ENCODE measurements around the gene TMIGD3. TPM values are rescaled to one million over a fixed set of nuclear protein-coding genes. Genes with fewer than 3 reads are reported as not detected.

The TMIGD3 gene
- total RNA-seq, 3 donors from 2014 or later (not counting 1 experiment from before 2014, with no cell fraction given): 1.0 TPM; not detected in 2

GRCh38 chr1:111467865-111468716 is 35.3 kb downstream of the TMIGD3 start:
- TF ChIP-seq, protein P1, sequence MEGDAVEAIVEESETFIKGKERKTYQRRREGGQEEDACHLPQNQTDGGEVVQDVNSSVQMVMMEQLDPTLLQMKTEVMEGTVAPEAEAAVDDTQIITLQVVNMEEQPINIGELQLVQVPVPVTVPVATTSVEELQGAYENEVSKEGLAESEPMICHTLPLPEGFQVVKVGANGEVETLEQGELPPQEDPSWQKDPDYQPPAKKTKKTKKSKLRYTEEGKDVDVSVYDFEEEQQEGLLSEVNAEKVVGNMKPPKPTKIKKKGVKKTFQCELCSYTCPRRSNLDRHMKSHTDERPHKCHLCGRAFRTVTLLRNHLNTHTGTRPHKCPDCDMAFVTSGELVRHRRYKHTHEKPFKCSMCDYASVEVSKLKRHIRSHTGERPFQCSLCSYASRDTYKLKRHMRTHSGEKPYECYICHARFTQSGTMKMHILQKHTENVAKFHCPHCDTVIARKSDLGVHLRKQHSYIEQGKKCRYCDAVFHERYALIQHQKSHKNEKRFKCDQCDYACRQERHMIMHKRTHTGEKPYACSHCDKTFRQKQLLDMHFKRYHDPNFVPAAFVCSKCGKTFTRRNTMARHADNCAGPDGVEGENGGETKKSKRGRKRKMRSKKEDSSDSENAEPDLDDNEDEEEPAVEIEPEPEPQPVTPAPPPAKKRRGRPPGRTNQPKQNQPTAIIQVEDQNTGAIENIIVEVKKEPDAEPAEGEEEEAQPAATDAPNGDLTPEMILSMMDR (IDR thresholded peaks at IDR 0.05): no peak
- H3K27me3 ChIP-seq (ENCODE audit: control insufficient read depth, insufficient read depth, low read length): no peaks in the 10 kb centered on the region
- H3K4me1 Mint-ChIP-seq: peaks cover 0 to 9% of the 10 kb centered on the region in 2 donors
- intact Hi-C loops (cut with micrococcal nuclease): no loop called here
- peaks cover 22% of the 10 kb centered on the region for H3K36me3 ChIP-seq (ENCODE audit: control insufficient read depth, insufficient read depth, low read length)
- no peaks in the 10 kb centered on the region for H3K27me3 Mint-ChIP-seq (ENCODE audit: low read depth in 2 of 2)
- no peak overlapping the region for H3K4me3 Mint-ChIP-seq
- peaks cover 30% of the 10 kb centered on the region for H3K4me1 ChIP-seq (ENCODE audit: control insufficient read depth, insufficient read depth, low read length)
- no peaks in the 10 kb centered on the region for H3K9me3 ChIP-seq (ENCODE audit: control insufficient read depth, insufficient read depth, low read length)
- 92% methylated on average over 2 of the region's 2 CpGs for WGBS (ENCODE audit: insufficient coverage)
- no peak overlapping the region for H3K27ac ChIP-seq (ENCODE audit: low read length)
- ATAC-seq (no peak), DNase-seq (no peak)
- H3K4me3 ChIP-seq (ENCODE audit: low read length): no peak overlapping the region
- peaks cover 4% of the 10 kb centered on the region for H3K36me3 Mint-ChIP-seq
- no peaks in the 10 kb centered on the region for H3K9me3 Mint-ChIP-seq
- no peak overlapping the region for H3K27ac Mint-ChIP-seq

- H3K27me3 ChIP-seq (ENCODE audit: control insufficient read depth, insufficient read depth, low read length): no peaks in the 10 kb centered on the region
- no peak overlapping the region for H3K27ac ChIP-seq (ENCODE audit: low read length)
- H3K4me1 ChIP-seq (ENCODE audit: control insufficient read depth, insufficient read depth, low read length): peaks cover 16% of the 10 kb centered on the region
- H3K4me3 ChIP-seq (ENCODE audit: low read length): no peak overlapping the region
- intact Hi-C loops (cut with micrococcal nuclease): no loop called here
- no CpG with 5 or more reads among the region's 1 CpG for WGBS (ENCODE audit: insufficient coverage)
- Mint-ChIP-seq H3K27me3 (ENCODE audit: low read depth in 2 of 2) (no peaks in the 10 kb centered on the region), H3K4me3 (no peak overlapping the region), H3K4me1 (peaks cover 0 to 9% of the 10 kb centered on the region in 2 donors), H3K27ac (no peak overlapping the region), H3K36me3 (peaks cover 10% of the 10 kb centered on the region), H3K9me3 (no peaks in the 10 kb centered on the region)
- no peaks in the 10 kb centered on the region for H3K9me3 ChIP-seq (ENCODE audit: control insufficient read depth, insufficient read depth, low read length)
- ATAC-seq (no peak), DNase-seq (no peak)
- peaks cover 36% of the 10 kb centered on the region for H3K36me3 ChIP-seq (ENCODE audit: control insufficient read depth, insufficient read depth, low read length)
- TF ChIP-seq, protein P1 (IDR thresholded peaks at IDR 0.05): no peak
These were observed 37.0 kb downstream of the TMIGD3 start for GRCh38 chr1:111466480-111466879.

GRCh38 chr1:111465754-111466153 is 37.7 kb downstream of the TMIGD3 start:
- H3K27me3 Mint-ChIP-seq (ENCODE audit: low read depth in 2 of 2): no peaks in the 10 kb centered on the region
- Histone ChIP-seq H3K27ac (ENCODE audit: low read length) (no peak overlapping the region), H3K4me3 (ENCODE audit: low read length) (no peak overlapping the region), H3K4me1 (ENCODE audit: control insufficient read depth, insufficient read depth, low read length) (peaks cover 12% of the 10 kb centered on the region), H3K27me3 (ENCODE audit: control insufficient read depth, insufficient read depth, low read length) (no peaks in the 10 kb centered on the region), H3K36me3 (ENCODE audit: control insufficient read depth, insufficient read depth, low read length) (peaks cover 42% of the 10 kb centered on the region), H3K9me3 (ENCODE audit: control insufficient read depth, insufficient read depth, low read length) (no peaks in the 10 kb centered on the region)
- ATAC-seq: no peak
- H3K27ac Mint-ChIP-seq: no peak overlapping the region
- intact Hi-C loops (cut with micrococcal nuclease): no loop called here
- H3K36me3 Mint-ChIP-seq: peaks cover 10% of the 10 kb centered on the region
- H3K9me3 Mint-ChIP-seq: no peaks in the 10 kb centered on the region
- DNase-seq: no peak
- 89% methylated on average over 1 of the region's 2 CpGs for WGBS (ENCODE audit: insufficient coverage)
- H3K4me1 Mint-ChIP-seq: peaks cover 0 to 9% of the 10 kb centered on the region in 2 donors
- H3K4me3 Mint-ChIP-seq: no peak overlapping the region
- TF ChIP-seq, protein P1 (IDR thresholded peaks at IDR 0.05): no peak

Data from natural killer cell (primary cell).